HAP-1 (cell line): ENCODE measurements around the gene ADAMTS13.

Experiments
- DNase-seq, 2 experiments: peaks; one replicate each; pipeline ENCODE4 v3.0.0-alpha.2; 2016 to 2020; ENCODE audit warnings: low spot score in 2 of 2
- H3K27me3 ChIP-seq: fragments of 250-450 bp; sonication (Bioruptor Pico); 2 replicates; pipeline ENCODE4 v1.5.1; 2020; ENCODE audit warnings: low read depth, mild to moderate bottlenecking, moderate library complexity
- H3K36me3 ChIP-seq: fragments of 250-450 bp; sonication (Bioruptor Pico); replicated peaks from 2 replicates; pipeline ENCODE4 v1.5.1; 2020; ENCODE audit warnings: mild to moderate bottlenecking
- H3K4me1 ChIP-seq: fragments of 250-450 bp; sonication (Bioruptor Pico); 2 replicates; pipeline ENCODE4 v1.5.1; 2020; ENCODE audit warnings: mild to moderate bottlenecking
- H3K4me3 ChIP-seq: fragments of 250-450 bp; sonication (Bioruptor Pico); 2 replicates; pipeline ENCODE4 v1.5.1; 2020; ENCODE audit warnings: mild to moderate bottlenecking, moderate library complexity
- H3K9me3 ChIP-seq: fragments of 250-450 bp; sonication (Bioruptor Pico); 2 replicates; pipeline ENCODE4 v1.5.1; 2020; ENCODE audit warnings: mild to moderate bottlenecking, moderate library complexity
- in situ Hi-C: fragments of 300-500 bp; cut with MboI; formaldehyde crosslinking; loops from 3 replicates; pipeline ENCODE4 v1.14.3; 2020; ENCODE audit warnings: low sequenced_read_pairs, inconsistent platforms, mixed read lengths

The ADAMTS13 gene

GRCh38 chr9:133400292-133400691 is 21.9 kb upstream of the ADAMTS13 start:
- peaks cover 7% of the 10 kb centered on the region; the same call in 1 of the 2 replicates for H3K27me3 ChIP-seq
- H3K4me3 ChIP-seq = no peak overlapping the region
- H3K9me3 ChIP-seq = no peaks in the 10 kb centered on the region
- H3K4me1 ChIP-seq = no peaks in the 10 kb centered on the region
- H3K36me3 ChIP-seq = peaks cover 18% of the 10 kb centered on the region
- DNase-seq = no peak
- in situ Hi-C loops = no loop called here

- no peaks in the 10 kb centered on the region for H3K9me3 ChIP-seq
- peaks cover 7% of the 10 kb centered on the region; the same call in 1 of the 2 replicates for H3K27me3 ChIP-seq
- peaks cover 31% of the 10 kb centered on the region for H3K36me3 ChIP-seq
- no peaks in the 10 kb centered on the region for H3K4me1 ChIP-seq
- no peak for DNase-seq
- H3K4me3 ChIP-seq = no peak overlapping the region
- in situ Hi-C loops = no loop called here
Measured at GRCh38 chr9:133401588-133401987, 20.6 kb upstream of the ADAMTS13 start.

DNA sequence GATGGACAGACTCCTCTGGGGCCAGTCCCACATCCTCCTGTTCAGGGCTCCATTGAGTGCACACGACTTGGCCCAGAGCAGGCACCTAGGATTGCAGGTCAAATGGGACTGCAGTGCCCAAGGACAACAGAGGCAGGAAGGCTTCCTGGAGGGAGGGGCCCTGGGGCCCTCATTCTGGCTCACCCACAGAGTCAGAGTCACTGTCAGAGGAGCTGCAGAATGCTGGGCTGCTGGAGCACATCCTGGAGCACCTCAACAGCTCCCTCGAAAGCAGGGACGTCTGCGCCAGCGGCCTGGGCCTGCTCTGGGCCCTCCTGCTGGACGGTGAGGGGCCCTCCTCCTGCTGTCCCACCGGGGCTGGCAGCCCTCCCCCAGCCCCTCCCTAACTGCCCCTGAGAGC is 19.5 kb upstream of the ADAMTS13 start:
- no peak for DNase-seq
- H3K4me3 ChIP-seq = no peak overlapping the region
- no peaks in the 10 kb centered on the region; the same call in 1 of the 2 replicates for H3K27me3 ChIP-seq
- in situ Hi-C loops = no loop called here
- no peaks in the 10 kb centered on the region for H3K9me3 ChIP-seq
- H3K4me1 ChIP-seq = no peaks in the 10 kb centered on the region
- peaks cover 40% of the 10 kb centered on the region for H3K36me3 ChIP-seq

- no peaks in the 10 kb centered on the region for H3K4me1 ChIP-seq
- in situ Hi-C loops = no loop called here
- peak in 1 of 2 experiments; percentile 45 for DNase-seq
- no peak overlapping the region for H3K4me3 ChIP-seq
- H3K27me3 ChIP-seq = no peaks in the 10 kb centered on the region
- no peaks in the 10 kb centered on the region for H3K9me3 ChIP-seq
- peaks cover 50% of the 10 kb centered on the region for H3K36me3 ChIP-seq
Measured at GRCh38 chr9:133403766-133404453, 18.3 kb upstream of the ADAMTS13 start.

DNA sequence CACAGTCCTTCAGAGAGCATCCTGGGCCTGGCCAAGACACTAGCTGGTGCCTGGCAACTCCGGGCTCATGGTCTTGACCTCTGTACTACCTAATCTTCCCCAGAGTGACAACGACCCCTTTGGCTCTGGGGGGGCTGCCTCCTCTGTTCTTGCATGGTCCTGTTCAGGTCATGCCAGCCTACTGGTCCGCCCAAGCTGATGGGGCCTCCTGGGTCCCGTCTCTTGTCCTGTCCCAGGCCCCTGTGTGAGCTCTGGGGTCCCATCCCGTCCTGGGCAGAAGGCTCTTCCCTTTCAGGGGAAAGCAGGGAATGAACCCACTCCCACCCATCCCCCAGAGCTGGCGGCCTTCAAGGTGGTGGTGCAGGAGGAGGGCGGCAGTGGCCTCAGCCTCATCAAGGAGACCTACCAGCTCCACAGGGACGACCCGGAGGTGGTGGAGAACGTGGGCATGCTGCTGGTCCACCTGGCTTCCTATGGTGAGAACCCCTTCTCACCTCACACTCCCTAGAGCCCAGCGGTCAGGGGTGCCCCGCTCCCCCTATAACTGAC is 17.6 kb upstream of the ADAMTS13 start:
- DNase-seq = no peak
- H3K27me3 ChIP-seq = no peaks in the 10 kb centered on the region
- H3K4me1 ChIP-seq = no peaks in the 10 kb centered on the region
- no peak overlapping the region for H3K4me3 ChIP-seq
- H3K36me3 ChIP-seq = peaks cover 57% of the 10 kb centered on the region
- H3K9me3 ChIP-seq = no peaks in the 10 kb centered on the region
- in situ Hi-C loops = no loop called here

DNA sequence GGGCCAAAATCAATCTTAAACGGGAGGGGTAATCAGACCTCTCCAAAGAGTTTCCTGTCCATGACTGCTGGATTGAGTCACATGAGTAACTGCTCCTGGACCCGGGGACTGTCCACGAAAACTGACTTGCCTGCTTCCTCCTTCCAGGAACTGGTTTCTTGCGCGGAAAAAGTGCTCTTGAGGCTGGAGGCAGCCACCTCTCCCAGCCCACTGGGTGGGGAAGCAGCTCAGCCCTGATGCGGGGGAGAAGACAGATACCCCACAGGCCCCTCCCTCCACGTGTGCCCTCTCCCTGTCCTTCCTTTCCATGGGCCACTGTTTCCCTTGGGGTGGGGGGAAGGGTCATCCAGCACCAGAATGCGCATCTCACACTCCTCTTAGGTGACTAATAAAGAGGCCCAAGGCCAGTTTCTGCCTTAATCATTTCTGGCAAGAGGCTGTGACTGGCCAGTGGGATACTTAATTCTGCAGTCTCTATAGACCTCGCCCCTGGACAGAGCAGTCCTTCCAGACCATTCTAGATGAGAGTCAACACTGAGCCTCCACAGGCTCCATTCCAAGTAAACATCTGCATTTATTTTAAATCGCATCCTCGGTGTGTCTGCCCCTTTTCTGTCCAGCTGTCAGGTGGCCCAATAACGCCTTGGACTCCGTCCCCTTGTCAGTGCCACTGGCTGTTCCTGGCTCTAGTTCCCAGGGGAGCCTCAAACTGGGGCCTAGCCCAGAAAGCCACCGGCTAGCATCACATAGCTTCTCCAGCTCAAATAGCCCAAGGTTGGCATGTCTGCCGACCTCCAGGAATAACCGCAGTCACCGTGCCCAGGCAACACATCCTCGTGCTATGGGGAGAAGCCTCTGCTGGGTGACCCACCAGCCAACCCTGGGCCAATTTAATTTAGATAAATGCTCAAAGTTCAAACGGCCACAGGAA is 16.4 kb upstream of the ADAMTS13 start:
- DNase-seq = no peak
- in situ Hi-C loops = no loop called here
- H3K4me1 ChIP-seq = no peaks in the 10 kb centered on the region
- no peak overlapping the region for H3K4me3 ChIP-seq
- no peaks in the 10 kb centered on the region for H3K27me3 ChIP-seq
- peaks cover 69% of the 10 kb centered on the region for H3K36me3 ChIP-seq
- no peaks in the 10 kb centered on the region for H3K9me3 ChIP-seq

GRCh38 chr9:133406480-133407307 is 15.5 kb upstream of the ADAMTS13 start:
- peak; percentile 66 to 85 for DNase-seq
- no peaks in the 10 kb centered on the region for H3K4me1 ChIP-seq
- no peak overlapping the region for H3K4me3 ChIP-seq
- in situ Hi-C loops = no loop called here
- no peaks in the 10 kb centered on the region for H3K27me3 ChIP-seq
- no peaks in the 10 kb centered on the region for H3K9me3 ChIP-seq
- H3K36me3 ChIP-seq = peaks cover 78% of the 10 kb centered on the region

DNA sequence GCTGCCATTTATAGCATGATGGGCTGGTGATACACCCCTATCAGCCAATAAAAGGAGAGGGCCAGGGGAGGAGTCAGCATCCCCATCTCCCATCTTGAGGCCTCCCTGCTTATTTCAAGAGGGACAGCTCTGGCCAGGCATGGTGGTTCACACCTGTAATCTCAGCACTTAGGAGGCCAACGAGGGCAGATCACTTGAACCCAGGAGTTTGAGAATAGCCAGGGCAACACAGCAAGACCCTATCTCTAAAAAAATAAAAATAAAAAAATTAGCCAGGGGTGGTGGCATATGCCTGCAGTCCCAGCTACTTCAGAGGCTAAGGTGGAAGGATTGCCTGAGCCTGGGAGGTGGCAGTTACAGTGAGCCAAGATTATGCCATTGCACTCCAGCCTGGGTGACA is 14.1 kb upstream of the ADAMTS13 start:
- Histone ChIP-seq H3K9me3 (no peaks in the 10 kb centered on the region), H3K36me3 (peaks cover 91% of the 10 kb centered on the region), H3K4me1 (no peaks in the 10 kb centered on the region), H3K27me3 (no peaks in the 10 kb centered on the region), H3K4me3 (no peak overlapping the region)
- in situ Hi-C loops = no loop called here
- DNase-seq = no peak

DNA sequence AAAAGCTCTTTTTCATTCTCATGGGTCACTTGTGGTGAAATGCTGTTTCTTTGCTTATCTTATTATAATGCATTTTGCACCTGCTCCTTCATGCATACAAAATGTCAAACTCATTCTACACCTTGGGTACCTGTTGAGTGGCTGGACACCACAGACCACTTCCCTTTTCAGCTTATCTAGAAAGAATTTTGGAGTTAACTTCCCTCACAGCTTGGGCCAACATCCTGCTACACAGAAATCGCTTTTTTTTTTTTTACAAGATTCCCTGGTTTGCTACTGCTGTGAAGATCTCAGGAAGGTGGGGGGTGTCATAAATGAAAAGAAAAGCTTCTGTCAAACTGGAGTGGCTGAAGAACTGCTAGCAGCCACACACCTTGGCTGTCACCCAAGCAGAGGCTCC is 7.0 kb upstream of the ADAMTS13 start:
- H3K4me1 ChIP-seq = peaks cover 11% of the 10 kb centered on the region
- DNase-seq = no peak
- H3K9me3 ChIP-seq = no peaks in the 10 kb centered on the region; the same call in 1 of the 2 replicates
- peaks cover 65% of the 10 kb centered on the region for H3K36me3 ChIP-seq
- no peak overlapping the region for H3K4me3 ChIP-seq
- H3K27me3 ChIP-seq = no peaks in the 10 kb centered on the region
- in situ Hi-C loops = no loop called here

DNA sequence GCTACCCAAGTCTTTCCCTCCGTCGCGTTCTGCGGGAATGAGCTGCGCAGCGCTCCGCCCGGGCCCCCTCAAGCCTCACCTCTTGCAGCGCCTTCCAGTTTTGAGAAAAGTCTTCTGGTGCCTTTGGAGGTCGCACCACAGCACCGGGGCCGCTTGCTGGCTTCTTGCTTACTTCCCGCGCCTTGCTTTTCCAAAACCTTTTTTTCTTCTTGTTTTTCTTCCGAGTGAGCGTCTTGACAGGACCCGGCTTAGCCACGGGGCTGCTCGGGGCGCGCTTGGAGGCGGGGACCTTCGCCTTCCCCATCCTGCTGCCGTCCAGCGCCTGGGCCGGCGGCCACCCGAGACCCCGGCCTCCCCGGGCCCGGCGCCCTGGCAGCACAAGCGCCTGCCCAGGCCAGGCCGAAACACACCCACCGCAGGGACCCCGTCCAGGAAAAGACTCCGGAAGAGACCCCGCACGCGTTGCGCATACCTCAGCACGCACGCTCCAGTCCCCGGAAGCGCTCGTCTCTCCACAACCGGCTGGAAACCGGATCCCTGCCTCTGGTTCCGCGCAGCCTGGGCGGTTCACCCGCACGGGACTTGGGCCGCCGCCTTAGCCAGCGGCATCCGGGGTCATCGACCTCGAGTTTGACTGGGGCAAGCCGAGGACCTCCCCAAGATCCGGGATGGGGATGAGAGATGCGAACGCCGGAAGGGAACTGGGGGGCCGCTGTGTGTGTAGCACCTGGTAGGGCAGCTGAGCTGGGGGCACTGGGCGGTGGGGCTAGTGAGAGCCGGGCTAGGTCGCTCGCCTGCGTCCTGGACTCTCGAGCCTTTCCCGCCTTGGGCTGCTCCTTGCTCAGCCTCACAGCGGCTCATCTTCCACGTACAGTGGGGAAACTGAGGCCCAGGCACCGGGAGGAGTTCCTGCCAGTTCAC is 4.4 kb upstream of the ADAMTS13 start, which contains the start of gene REXO4:
Gene REXO4, minus strand, starts transcription at position 470 of the 921 bp plus-strand sequence. Its CDS starts 166 bp downstream, at position 304.
- Histone ChIP-seq H3K36me3 (peaks cover 38% of the 10 kb centered on the region), H3K4me1 (peaks cover 11% of the 10 kb centered on the region), H3K27me3 (no peaks in the 10 kb centered on the region), H3K9me3 (no peaks in the 10 kb centered on the region; the same call in 1 of the 2 replicates), H3K4me3 (peak within 1 kb of the TSS; percentile 78)
- in situ Hi-C loops = no loop called here
- DNase-seq = peak; percentile 78 to 92

DNA sequence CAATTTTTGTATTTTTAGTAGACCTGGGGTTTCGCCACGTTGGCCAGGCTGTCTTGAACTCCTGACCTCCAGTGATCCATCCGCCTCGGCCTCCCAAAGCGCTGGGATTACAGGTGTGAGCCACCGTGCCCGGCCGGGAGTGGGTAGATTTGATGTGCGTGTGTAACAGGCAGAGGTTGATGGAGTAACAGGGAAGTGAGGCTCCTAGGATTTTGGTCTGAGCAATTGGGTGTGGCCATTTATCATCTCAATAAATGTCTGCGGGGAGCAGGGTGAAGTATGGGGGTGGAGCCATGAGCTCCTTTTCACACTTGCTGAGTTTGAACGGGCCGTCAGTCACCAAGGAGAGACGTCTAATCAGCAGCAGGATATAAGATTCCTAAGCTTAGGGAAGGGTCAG is 3.2 kb upstream of the ADAMTS13 start:
- in situ Hi-C loops = no loop called here
- Histone ChIP-seq H3K9me3 (no peaks in the 10 kb centered on the region; the same call in 1 of the 2 replicates), H3K4me3 (peak overlapping the region; percentile 78), H3K4me1 (peaks cover 11% of the 10 kb centered on the region), H3K36me3 (peaks cover 27% of the 10 kb centered on the region), H3K27me3 (no peaks in the 10 kb centered on the region)
- no peak for DNase-seq

DNA sequence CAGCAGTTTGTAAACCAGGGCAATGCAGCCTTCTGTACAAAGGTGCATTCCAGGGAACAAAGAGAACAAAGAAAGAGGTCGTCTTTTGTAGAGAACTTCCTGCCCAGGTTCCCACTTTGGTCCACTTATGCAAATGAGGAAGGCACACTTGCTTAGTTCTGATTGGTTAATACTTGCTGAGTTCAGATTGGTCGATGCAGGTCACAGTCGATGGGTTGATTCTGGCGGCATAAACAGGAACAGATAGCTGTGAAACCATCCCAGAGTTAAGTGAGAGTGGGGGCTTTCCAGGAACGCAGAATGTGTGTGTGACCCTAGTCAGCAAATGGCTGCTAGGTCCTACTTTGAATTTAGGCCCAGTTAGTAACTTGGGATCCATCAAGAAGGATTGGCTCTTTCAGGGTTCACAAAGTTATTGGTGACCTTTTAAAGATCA is 1.8 kb upstream of the ADAMTS13 start:
- Histone ChIP-seq H3K36me3 (peaks cover 13% of the 10 kb centered on the region), H3K4me3 (no peak overlapping the region), H3K9me3 (no peaks in the 10 kb centered on the region; the same call in 1 of the 2 replicates), H3K27me3 (no peaks in the 10 kb centered on the region), H3K4me1 (peaks cover 11% of the 10 kb centered on the region)
- in situ Hi-C loops = no loop called here
- no peak for DNase-seq
